Psoas muscle (tissue), 8 donors: ENCODE measurements around the gene CLEC4M. TPM values are rescaled to one million over a fixed set of nuclear protein-coding genes. Genes with fewer than 3 reads are reported as not detected.

ENCODE experiments used
- ATAC-seq, 4 donors: fragments of 200-7000 bp; cut with Tn5 transposase; one replicate each; pipeline ENCODE4 v1.9.1; 2020; ENCODE audit warnings: moderate library complexity in 3 of 4, mild to moderate bottlenecking in 2 of 4
- DNase-seq, 2 donors: peaks; one replicate each; pipeline ENCODE4 v3.0.0-alpha.2; 2020
- H3K27ac ChIP-seq: fragments of 200-600 bp; one replicate; pipeline ENCODE4 v1.8.0; 2022
- H3K27me3 ChIP-seq, 3 donors: fragments of 200-600 bp in 1 of 3; one replicate each; pipeline versions ENCODE4 v1.6.1 to v1.8.0; 2013 to 2022; ENCODE audit warnings: low read length in 2 of 3, mild to moderate bottlenecking in 2 of 3, moderate library complexity in 1 of 3; ENCODE audit not compliant: insufficient read depth in 3 of 3
- H3K36me3 ChIP-seq, 2 donors: fragments of 200-600 bp in 1 of 2; one replicate each; pipeline versions ENCODE4 v1.6.1 to v1.8.0; 2013 to 2022; ENCODE audit warnings: low read depth in 1 of 2, mild to moderate bottlenecking in 1 of 2, moderate library complexity in 1 of 2; ENCODE audit not compliant: insufficient read depth in 1 of 2
- H3K4me1 ChIP-seq: fragments of 200-600 bp; one replicate; pipeline ENCODE4 v1.8.0; 2022
- H3K4me3 ChIP-seq: fragments of 200-600 bp; one replicate; pipeline ENCODE4 v1.8.0; 2022; ENCODE audit warnings: mild to moderate bottlenecking
- H3K9me3 ChIP-seq: fragments of 200-600 bp; one replicate; pipeline ENCODE4 v1.8.0; 2022
- WGBS, 3 donors: extraction: QIAGEN DNeasy Blood & Tissue Kit; methylation state at CpG; one replicate each; pipeline versions ENCODE4 v1.1.6 to v1.1.7; 2013; 5-methylcytosine and 5-hydroxymethylcytosine counted together
- intact Hi-C, 2 donors: fragments of 100-400 bp; cut with DNase I; formaldehyde crosslinking; loops; one replicate each; pipeline versions ENCODE4 v1.11.0 to v1.14.2; 2022
- polyA plus RNA-seq, 3 donors: library from polyadenylated mRNA; stranded (reverse); fragments of 200-250 nt; gene quantifications; one replicate each; pipeline ENCODE4 v1.2.3, GENCODE V29; 2013
- total RNA-seq, 4 donors: library from RNA; stranded (reverse); fragmentation: NEBNext Ultra II Directional in 2 of 4; extraction: Animal tissue kit (Norgen Biotek cat#: 25700) in 2 of 4; gene quantifications; one replicate each; pipeline versions ENCODE4 v1.2.1 to v1.2.4, GENCODE V29; 2021 to 2023
- TF ChIP-seq, protein P1 (sequence below): fragments of 200-600 bp; IDR thresholded peaks from one replicate; pipeline ENCODE4 v1.8.0; 2022; ENCODE audit warnings: antibody characterized with exemption
- donor health status: healthy with polysubstance abuse.
- donor health status: DM: no; HTN: no; CAD: no; lungs with moderate emphysema.
- donor health status: Bipolar disorder and iron deficiency.
- donor health status: healthy.
- donor health status: DM: yes; HTN: yes; CAD: no.
- donor health status: DM: no; HTN: no; CAD: no.
- donor health status: DM: no; HTN: no; CAD: no.
- donor health status: DM: yes; HTN: yes; CAD: no.

The CLEC4M gene
- total and polyA plus RNA-seq, 7 donors, result not detected

DNA sequence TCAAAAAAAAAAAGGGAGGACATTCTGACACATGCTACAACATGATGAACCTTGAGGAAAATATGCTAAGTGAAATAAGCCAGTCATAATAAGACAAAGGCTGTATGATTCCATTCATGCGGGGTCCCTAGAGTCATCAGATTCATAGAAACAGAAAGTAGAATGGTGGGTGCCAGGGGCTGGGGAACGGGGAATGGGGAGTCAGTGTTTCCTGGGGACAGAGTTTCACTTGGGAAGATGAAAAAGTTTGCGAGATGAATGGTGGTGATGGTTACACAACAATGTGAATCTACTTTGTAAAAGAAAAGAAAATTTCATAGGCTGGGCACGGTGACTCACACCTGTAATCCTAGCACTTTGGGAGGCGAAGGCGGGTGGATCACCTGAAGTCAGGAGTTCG, 25.0 kb upstream of the CLEC4M start:
- intact Hi-C loops, result no loop called here
- 71 to 82% (median 79%) methylated on average over 7 of the region's 7 CpGs for WGBS, 3 donors
- TF ChIP-seq, protein P1, sequence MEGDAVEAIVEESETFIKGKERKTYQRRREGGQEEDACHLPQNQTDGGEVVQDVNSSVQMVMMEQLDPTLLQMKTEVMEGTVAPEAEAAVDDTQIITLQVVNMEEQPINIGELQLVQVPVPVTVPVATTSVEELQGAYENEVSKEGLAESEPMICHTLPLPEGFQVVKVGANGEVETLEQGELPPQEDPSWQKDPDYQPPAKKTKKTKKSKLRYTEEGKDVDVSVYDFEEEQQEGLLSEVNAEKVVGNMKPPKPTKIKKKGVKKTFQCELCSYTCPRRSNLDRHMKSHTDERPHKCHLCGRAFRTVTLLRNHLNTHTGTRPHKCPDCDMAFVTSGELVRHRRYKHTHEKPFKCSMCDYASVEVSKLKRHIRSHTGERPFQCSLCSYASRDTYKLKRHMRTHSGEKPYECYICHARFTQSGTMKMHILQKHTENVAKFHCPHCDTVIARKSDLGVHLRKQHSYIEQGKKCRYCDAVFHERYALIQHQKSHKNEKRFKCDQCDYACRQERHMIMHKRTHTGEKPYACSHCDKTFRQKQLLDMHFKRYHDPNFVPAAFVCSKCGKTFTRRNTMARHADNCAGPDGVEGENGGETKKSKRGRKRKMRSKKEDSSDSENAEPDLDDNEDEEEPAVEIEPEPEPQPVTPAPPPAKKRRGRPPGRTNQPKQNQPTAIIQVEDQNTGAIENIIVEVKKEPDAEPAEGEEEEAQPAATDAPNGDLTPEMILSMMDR, result no peak
- H3K4me3 ChIP-seq, result no peak overlapping the region
- no peaks in the 10 kb centered on the region for H3K36me3 ChIP-seq
- DNase-seq, result no peak
- H3K27me3 ChIP-seq, result peaks cover 0 to 17% (median 0%) of the 10 kb centered on the region in 3 donors
- no peaks in the 10 kb centered on the region for H3K9me3 ChIP-seq
- no peak overlapping the region for H3K27ac ChIP-seq
- no peaks in the 10 kb centered on the region for H3K4me1 ChIP-seq
- no peak for ATAC-seq

DNA sequence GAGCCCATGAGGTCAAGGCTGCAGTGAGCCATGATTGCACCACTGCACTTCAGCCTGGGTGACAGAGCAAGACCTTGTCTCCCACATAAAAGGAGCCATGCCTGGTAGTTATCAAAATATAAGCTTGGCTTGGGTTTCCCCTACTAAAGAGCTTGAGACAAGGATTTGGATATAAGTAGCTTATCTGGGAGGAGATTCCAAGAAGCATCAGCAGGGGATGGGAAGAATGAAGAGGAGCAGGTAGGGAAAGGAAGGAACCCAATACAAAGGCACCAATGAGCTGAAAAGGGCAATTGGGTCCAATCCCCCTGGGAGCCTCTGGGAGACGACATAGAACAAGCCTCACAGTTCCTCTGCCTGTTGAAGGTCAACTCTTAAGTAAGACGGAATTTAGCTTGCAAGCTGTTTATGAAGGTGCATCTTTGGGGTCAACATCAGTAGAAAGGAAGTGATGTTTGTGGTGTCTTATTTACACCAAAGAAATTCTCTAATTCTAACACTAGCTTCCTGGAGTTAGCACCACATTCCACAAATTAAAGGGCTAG, 23.8 kb upstream of the CLEC4M start:
- no peak for ATAC-seq
- TF ChIP-seq, protein P1, result no peak
- Histone ChIP-seq H3K27me3 (peaks cover 0 to 14% (median 0%) of the 10 kb centered on the region in 3 donors), H3K9me3 (no peaks in the 10 kb centered on the region), H3K4me1 (no peaks in the 10 kb centered on the region), H3K36me3 (no peaks in the 10 kb centered on the region), H3K4me3 (no peak overlapping the region), H3K27ac (no peak overlapping the region)
- intact Hi-C loops, result no loop called here
- 31 to 39% (median 35%) methylated on average over 2 of the region's 2 CpGs for WGBS, 3 donors
- no peak for DNase-seq

DNA sequence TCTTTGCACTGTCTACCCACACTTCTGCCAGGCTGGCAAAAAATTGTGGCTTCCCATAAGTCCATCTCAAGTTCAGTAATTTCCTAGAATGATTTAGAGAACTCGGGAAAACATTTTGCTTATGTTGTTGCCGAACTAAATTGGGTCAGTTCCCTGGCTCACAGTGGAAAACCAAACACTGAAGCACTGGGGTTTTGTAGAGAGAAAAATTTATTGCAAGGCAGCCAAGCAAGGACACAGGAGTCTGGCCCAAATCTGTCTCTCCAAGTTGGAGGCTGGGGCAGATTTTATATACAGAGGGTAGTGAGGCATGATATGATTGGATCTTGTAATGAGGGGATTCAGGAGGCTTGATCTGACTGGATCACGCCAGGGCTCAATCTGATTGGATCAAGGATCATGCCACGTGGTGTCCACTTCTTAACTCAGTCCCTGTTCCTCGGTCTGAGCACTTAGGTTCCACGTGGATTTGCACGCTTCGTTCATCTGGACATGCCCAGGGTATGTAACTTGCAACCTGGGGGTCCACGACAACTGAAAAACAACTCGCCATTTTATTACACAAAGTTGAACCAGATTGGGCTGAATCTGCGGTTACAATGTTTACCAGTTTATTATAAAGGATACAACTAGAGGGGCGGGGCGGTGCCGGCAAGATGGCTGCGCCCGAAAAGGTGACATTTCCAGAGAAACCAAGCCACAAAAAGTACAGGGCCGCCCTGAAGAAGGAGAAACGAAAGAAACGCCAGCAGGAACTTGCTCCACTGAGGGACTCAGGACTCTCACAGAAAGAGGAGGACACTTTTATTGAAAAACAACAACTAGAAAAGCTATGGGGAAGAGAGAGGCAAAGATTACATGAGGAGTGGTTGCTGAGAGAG, 23.0 kb upstream of the CLEC4M start:
- ATAC-seq (no peak), DNase-seq (no peak)
- Histone ChIP-seq H3K9me3 (no peaks in the 10 kb centered on the region), H3K27ac (no peak overlapping the region), H3K36me3 (no peaks in the 10 kb centered on the region), H3K4me1 (no peaks in the 10 kb centered on the region), H3K4me3 (no peak overlapping the region), H3K27me3 (peaks cover 0 to 7% (median 0%) of the 10 kb centered on the region in 3 donors)
- 72 to 74% (median 73%) methylated on average over 19 of the region's 19 CpGs for WGBS, 3 donors
- TF ChIP-seq, protein P1, result no peak
- intact Hi-C loops, result no loop called here

DNA sequence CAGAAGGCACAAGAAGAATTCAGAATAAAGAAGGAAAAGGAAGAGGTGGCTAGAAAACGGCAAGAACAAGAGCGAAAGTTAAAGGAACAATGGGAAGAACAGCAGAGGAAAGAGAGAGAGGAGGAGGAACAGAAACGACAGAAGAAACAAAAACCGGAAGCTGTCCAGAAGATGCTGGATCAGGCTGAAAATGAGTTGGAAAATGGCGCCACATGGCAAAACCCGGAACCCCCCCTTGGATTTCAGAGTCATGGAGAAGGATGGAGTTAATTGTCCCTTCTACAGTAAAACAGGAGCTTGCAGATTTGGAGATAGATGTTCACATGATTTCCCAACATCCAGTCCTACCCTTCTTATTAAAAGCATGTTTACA, 22.4 kb upstream of the CLEC4M start:
- no peak overlapping the region for H3K27ac ChIP-seq
- TF ChIP-seq, protein P1, result no peak
- H3K9me3 ChIP-seq, result no peaks in the 10 kb centered on the region
- WGBS, 3 donors, result 74 to 78% (median 76%) methylated on average over 6 of the region's 6 CpGs
- H3K27me3 ChIP-seq, result peaks cover 0 to under 1% (median 0%) of the 10 kb centered on the region in 3 donors
- intact Hi-C loops, result no loop called here
- H3K4me3 ChIP-seq, result no peak overlapping the region
- no peaks in the 10 kb centered on the region for H3K36me3 ChIP-seq
- DNase-seq (no peak), ATAC-seq (no peak)
- no peaks in the 10 kb centered on the region for H3K4me1 ChIP-seq
